B cell (primary cell): Measurements from ENCODE around the gene NHSL2. TPM values are rescaled to one million over a fixed set of nuclear protein-coding genes. Genes with fewer than 3 reads are reported as not detected.

Experiments
- ATAC-seq: fragments of 200-7000 bp; cut with Tn5 transposase; one replicate; pipeline ENCODE4 v1.10.0; 2021; ENCODE audit warnings: low read depth, mild to moderate bottlenecking, moderate number of reproducible peaks, moderate library complexity
- CTCF ChIA-PET: fragments of 350-600 bp; sonication (Branson Sonifier 250); formaldehyde crosslinking; loops from one replicate; lab custom pipeline; 2021; ENCODE audit warnings: antibody characterized with exemption, inconsistent platforms; lab: Charles Lee
- POLR2A ChIA-PET: fragments of 350-600 bp; sonication (Branson Sonifier 250); formaldehyde crosslinking; loops from one replicate; lab custom pipeline; 2021; ENCODE audit warnings: antibody characterized with exemption; lab: Charles Lee
- DNase-seq: peaks from one replicate; pipeline ENCODE4 v3.0.0; 2013
- H2AFZ ChIP-seq: 2 replicates; pipeline ENCODE4 v1.6.1; 2012; ENCODE audit warnings: mild to moderate bottlenecking, low read depth, low read length; ENCODE audit not compliant: insufficient read depth, poor library complexity, severe bottlenecking
- H3K27ac ChIP-seq, 2 donors: 1 replicate in 1 of 2; 2 replicates in 1 of 2; pipeline ENCODE4 v1.5.1; 2012 to 2013; ENCODE audit warnings: low read length in 2 of 2, mild to moderate bottlenecking in 2 of 2, moderate library complexity in 1 of 2
- H3K27me3 ChIP-seq, 4 experiments: fragments of 200-600 bp in 1 of 4; sonication (generic) in 1 of 4; replicated peaks in 1 of 4; 1 replicate in 2 of 4; 2 replicates in 2 of 4; pipeline versions ENCODE4 v1.6.1 to v1.7.0; 2013 to 2016; ENCODE audit warnings: low read length in 3 of 4, mild to moderate bottlenecking in 2 of 4, mixed read lengths in 1 of 4, moderate library complexity in 1 of 4; ENCODE audit not compliant: insufficient read depth in 4 of 4, control insufficient read depth in 3 of 4; ENCODE audit errors: control extremely low read depth in 1 of 4
- H3K36me3 ChIP-seq, 2 experiments: replicated peaks in 1 of 2; 1 replicate in 1 of 2; 2 replicates in 1 of 2; pipeline versions ENCODE4 v1.6.1 to v1.7.1; 2013; ENCODE audit warnings: low read length in 1 of 2; ENCODE audit not compliant: insufficient read depth in 2 of 2, control insufficient read depth in 1 of 2; ENCODE audit errors: control extremely low read depth in 1 of 2, extremely low read depth in 1 of 2
- H3K4me1 ChIP-seq, 2 donors: fragments of 200-600 bp in 1 of 2; sonication (generic) in 1 of 2; 1 replicate in 1 of 2; 2 replicates in 1 of 2; pipeline versions ENCODE4 v1.5.1 to v1.6.1; 2013 to 2017; ENCODE audit warnings: low read length in 2 of 2; ENCODE audit not compliant: control insufficient read depth in 2 of 2, insufficient read depth in 2 of 2
- H3K4me2 ChIP-seq: replicated peaks from 2 replicates; pipeline ENCODE3; 2012; ENCODE audit warnings: mild to moderate bottlenecking, low read depth, low read length; ENCODE audit not compliant: poor library complexity, severe bottlenecking
- H3K4me3 ChIP-seq, 5 experiments: fragments of 200-600 bp in 1 of 5; sonication (generic) in 1 of 5; 1 replicate in 3 of 5; 2 replicates in 2 of 5; pipeline versions ENCODE4 v1.5.1 to v1.7.0; 2011 to 2016; ENCODE audit warnings: low read length in 4 of 5, mild to moderate bottlenecking in 4 of 5, low read depth in 2 of 5, control low read depth in 1 of 5, moderate library complexity in 1 of 5; ENCODE audit not compliant: insufficient read depth in 1 of 5; ENCODE audit errors: control extremely low read depth in 1 of 5, extremely low read depth in 1 of 5
- H3K79me2 ChIP-seq: fragments of 200-600 bp; sonication (generic); one replicate; pipeline ENCODE4 v1.6.0; 2016; ENCODE audit warnings: low read length; ENCODE audit not compliant: control insufficient read depth, insufficient read depth
- H3K9ac ChIP-seq: fragments of 200-600 bp; sonication (generic); 2 replicates; pipeline ENCODE4 v1.6.1; 2017; ENCODE audit warnings: mild to moderate bottlenecking, low read length, moderate library complexity
- H3K9me3 ChIP-seq, 3 donors: one replicate each; pipeline versions ENCODE4 v1.6.1 to v1.7.1; 2013; ENCODE audit warnings: low read length in 2 of 3; ENCODE audit not compliant: control insufficient read depth in 2 of 3, insufficient read depth in 1 of 3; ENCODE audit errors: control extremely low read depth in 1 of 3
- H4K20me1 ChIP-seq: 2 replicates; pipeline ENCODE4 v1.6.0; 2012; ENCODE audit warnings: mild to moderate bottlenecking, low read length; ENCODE audit not compliant: insufficient read depth, control insufficient read depth, poor library complexity, severe bottlenecking
- H3K27ac Mint-ChIP-seq: one replicate; pipeline ENCODE4 v1.8.0; 2021; ENCODE audit warnings: mixed read lengths
- H3K27me3 Mint-ChIP-seq: one replicate; pipeline ENCODE4 v1.8.0; 2021; ENCODE audit warnings: mixed read lengths
- H3K4me1 Mint-ChIP-seq: one replicate; pipeline ENCODE4 v1.8.0; 2021; ENCODE audit warnings: mixed read lengths
- H3K4me3 Mint-ChIP-seq: one replicate; pipeline ENCODE4 v1.8.0; 2021; ENCODE audit warnings: mixed read lengths
- H3K9me3 Mint-ChIP-seq: one replicate; pipeline ENCODE4 v1.8.0; 2022; ENCODE audit warnings: mixed read lengths; ENCODE audit not compliant: insufficient read depth
- EZH2 ChIP-seq: IDR thresholded peaks from 2 replicates; pipeline ENCODE4 v1.6.1; 2012; ENCODE audit warnings: borderline replicate concordance, low read depth, mild to moderate bottlenecking, moderate library complexity, low read length; ENCODE audit not compliant: insufficient read depth, poor library complexity, severe bottlenecking
- WGBS: methylation state at CpG from one replicate; pipeline ENCODE4 v1.1.5; 2013; ENCODE audit warnings: missing lambda C conversion rate; ENCODE audit not compliant: insufficient coverage; 5-methylcytosine and 5-hydroxymethylcytosine counted together
- intact Hi-C: fragments of 100-400 bp; cut with micrococcal nuclease; formaldehyde crosslinking; loops from one replicate; pipeline ENCODE4 v1.10.0; 2022
- polyA plus RNA-seq: library from polyadenylated mRNA; depleted of rRNA; stranded (reverse); fragments of >200 nt; gene quantifications from 2 replicates; pipeline ENCODE4 v1.2.3, GENCODE V29; 2012
- total RNA-seq, 2 donors: library from RNA; stranded (reverse); fragments of 120-200 nt in 1 of 2; gene quantifications; 1 replicate in 1 of 2; 2 replicates in 1 of 2; pipeline versions ENCODE4 v1.2.3 to v1.2.4, GENCODE V29; 2013 to 2022
- TF ChIP-seq, protein P1 (sequence below): fragments of 200-600 bp; IDR thresholded peaks from one replicate; pipeline ENCODE4 v1.8.0; 2022; ENCODE audit warnings: antibody characterized with exemption, mild to moderate bottlenecking

Gene NHSL2
- total and polyA plus RNA-seq, 2 donors (not counting 1 experiment from before 2014, with no cell fraction given), result 0.16 to 1.7 TPM

- Histone ChIP-seq H3K36me3 (no peaks in the 10 kb centered on the region), H3K9ac (no peak overlapping the region), H3K27me3 (no peaks in the 10 kb centered on the region), H3K4me1 (no peaks in the 10 kb centered on the region), H3K27ac (no peak overlapping the region), H3K9me3 (no peaks in the 10 kb centered on the region), H4K20me1 (no peaks in the 10 kb centered on the region), H2AFZ (no peak overlapping the region), H3K79me2 (no peaks in the 10 kb centered on the region), H3K4me3 (no peak overlapping the region), H3K4me2 (no peak overlapping the region)
- Mint-ChIP-seq H3K4me3 (no peak overlapping the region), H3K27me3 (no peaks in the 10 kb centered on the region), H3K27ac (no peak overlapping the region), H3K4me1 (no peaks in the 10 kb centered on the region), H3K9me3 (no peaks in the 10 kb centered on the region)
- no peak for DNase-seq
- ChIA-PET POLR2A (no interaction called here), CTCF (no interaction called here)
- intact Hi-C loops, result no loop called here
- no peak for ATAC-seq
- WGBS, result no CpG with 5 or more reads among the region's 3 CpGs
- TF ChIP-seq, protein P1, sequence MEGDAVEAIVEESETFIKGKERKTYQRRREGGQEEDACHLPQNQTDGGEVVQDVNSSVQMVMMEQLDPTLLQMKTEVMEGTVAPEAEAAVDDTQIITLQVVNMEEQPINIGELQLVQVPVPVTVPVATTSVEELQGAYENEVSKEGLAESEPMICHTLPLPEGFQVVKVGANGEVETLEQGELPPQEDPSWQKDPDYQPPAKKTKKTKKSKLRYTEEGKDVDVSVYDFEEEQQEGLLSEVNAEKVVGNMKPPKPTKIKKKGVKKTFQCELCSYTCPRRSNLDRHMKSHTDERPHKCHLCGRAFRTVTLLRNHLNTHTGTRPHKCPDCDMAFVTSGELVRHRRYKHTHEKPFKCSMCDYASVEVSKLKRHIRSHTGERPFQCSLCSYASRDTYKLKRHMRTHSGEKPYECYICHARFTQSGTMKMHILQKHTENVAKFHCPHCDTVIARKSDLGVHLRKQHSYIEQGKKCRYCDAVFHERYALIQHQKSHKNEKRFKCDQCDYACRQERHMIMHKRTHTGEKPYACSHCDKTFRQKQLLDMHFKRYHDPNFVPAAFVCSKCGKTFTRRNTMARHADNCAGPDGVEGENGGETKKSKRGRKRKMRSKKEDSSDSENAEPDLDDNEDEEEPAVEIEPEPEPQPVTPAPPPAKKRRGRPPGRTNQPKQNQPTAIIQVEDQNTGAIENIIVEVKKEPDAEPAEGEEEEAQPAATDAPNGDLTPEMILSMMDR, result no peak
- TF ChIP-seq EZH2, result no peak
Measured at GRCh38 chrX:71885099-71885498, 25.5 kb upstream of the NHSL2 start.

- no peak overlapping the region for H3K4me3 ChIP-seq
- no peaks in the 10 kb centered on the region for H3K4me1 ChIP-seq
- ChIA-PET POLR2A (no interaction called here), CTCF (no interaction called here)
- no peak overlapping the region for H2AFZ ChIP-seq
- no peak overlapping the region for H3K27ac Mint-ChIP-seq
- H3K4me3 Mint-ChIP-seq, result no peak overlapping the region
- ATAC-seq (no peak), DNase-seq (no peak)
- no peaks in the 10 kb centered on the region for H3K4me1 Mint-ChIP-seq
- H4K20me1 ChIP-seq, result no peaks in the 10 kb centered on the region
- H3K9me3 Mint-ChIP-seq, result no peaks in the 10 kb centered on the region
- H3K79me2 ChIP-seq, result no peaks in the 10 kb centered on the region
- H3K27me3 Mint-ChIP-seq, result peaks cover 7% of the 10 kb centered on the region
- H3K9me3 ChIP-seq, result no peaks in the 10 kb centered on the region
- H3K4me2 ChIP-seq, result no peak overlapping the region
- no peaks in the 10 kb centered on the region for H3K27me3 ChIP-seq
- intact Hi-C loops, result no loop called here
- H3K27ac ChIP-seq, result no peak overlapping the region
- H3K36me3 ChIP-seq, result no peaks in the 10 kb centered on the region
- no peak for TF ChIP-seq EZH2
- TF ChIP-seq, protein P1, result peak; percentile 27
- H3K9ac ChIP-seq, result no peak overlapping the region
Measured at GRCh38 chrX:71895607-71896006, 15.0 kb upstream of the NHSL2 start.
